DMS 273 (cell line): ENCODE results near the gene TES.

ENCODE experiments used
- DNase-seq: peaks from one replicate; lab custom pipeline; 2025; ENCODE audit not compliant: unreplicated experiment; lab: John Stamatoyannopoulos, UW

Gene TES

GRCh38 chr7:116193329-116194087 lies 16.8 kb upstream of the TES start:
- DNase-seq, result no peak

- no peak for DNase-seq
Measured at GRCh38 chr7:116194115-116194514, 16.2 kb upstream of the TES start.

- no peak for DNase-seq
Measured at GRCh38 chr7:116195451-116195850, 14.9 kb upstream of the TES start.

GRCh38 chr7:116196947-116197346 lies 13.4 kb upstream of the TES start:
- DNase-seq, result no peak

- no peak for DNase-seq
Measured at GRCh38 chr7:116197360-116197759, 13.0 kb upstream of the TES start.

GRCh38 chr7:116198748-116199410 lies 11.5 kb upstream of the TES start:
- no peak for DNase-seq

- no peak for DNase-seq
Measured at GRCh38 chr7:116200963-116201362, 9.4 kb upstream of the TES start.

- no peak for DNase-seq
Measured at GRCh38 chr7:116206141-116206540, 4.2 kb upstream of the TES start.

GRCh38 chr7:116208919-116209318 lies 1.4 kb upstream of the TES start:
- DNase-seq, result no peak

GRCh38 chr7:116209561-116210070 lies 723 bp upstream of the TES start:
- no peak for DNase-seq

GRCh38 chr7:116211006-116211912 lies 920 bp downstream of the TES start:
- peak; percentile 50 for DNase-seq

- DNase-seq, result no peak
Measured at GRCh38 chr7:116211913-116212596, 1.7 kb downstream of the TES start.

GRCh38 chr7:116212869-116213268 lies 2.5 kb downstream of the TES start:
- DNase-seq, result no peak

GRCh38 chr7:116213361-116214130 lies 3.2 kb downstream of the TES start:
- DNase-seq, result no peak

GRCh38 chr7:116214921-116215320 lies 4.6 kb downstream of the TES start:
- no peak for DNase-seq

GRCh38 chr7:116215551-116215950 lies 5.2 kb downstream of the TES start:
- no peak for DNase-seq

GRCh38 chr7:116216956-116217571 lies 6.7 kb downstream of the TES start:
- DNase-seq, result no peak

GRCh38 chr7:116218051-116218645 lies 7.8 kb downstream of the TES start:
- DNase-seq, result no peak

- DNase-seq, result no peak
Measured at GRCh38 chr7:116218747-116219146, 8.4 kb downstream of the TES start.
